Measurements from ENCODE around the gene FGFR1OP2.

The FGFR1OP2 gene

DNA sequence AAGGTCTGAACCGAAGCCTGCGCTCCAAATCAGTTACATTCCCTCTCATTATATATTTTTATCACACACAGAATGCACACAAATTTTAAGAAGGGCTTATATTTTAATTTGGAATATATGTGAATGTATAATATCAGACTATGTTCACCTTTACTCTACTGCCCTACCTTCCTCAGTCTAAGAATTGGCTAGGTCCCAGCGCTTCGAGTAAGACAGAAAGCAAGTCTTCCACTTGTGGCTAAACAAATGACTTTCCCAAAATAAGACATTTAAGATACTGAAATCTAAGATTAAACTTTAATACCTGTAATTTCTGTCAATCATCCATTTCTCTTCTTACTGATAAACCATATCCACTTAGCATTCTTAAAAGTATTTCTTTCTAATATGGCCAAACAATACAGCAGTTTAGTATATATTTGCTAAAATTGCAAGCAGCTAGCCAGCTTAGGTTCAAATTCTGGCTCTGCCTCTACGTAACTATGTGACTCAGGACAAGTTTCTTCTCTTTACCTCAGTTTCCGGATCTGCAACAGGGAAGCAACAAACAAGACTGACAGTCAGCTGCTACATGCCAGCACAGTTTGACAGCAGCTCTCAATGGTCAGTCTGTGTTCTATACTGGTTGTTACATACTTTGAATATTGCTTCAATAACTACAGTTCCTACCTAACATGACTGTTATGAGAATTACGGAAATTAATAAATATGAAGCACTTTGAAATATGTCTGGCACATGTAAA is 2.5 kb upstream of the FGFR1OP2 start:
- no peak for DNase-seq (ENCODE audit: low read depth)
- no peak overlapping the region for H3K4me3 ChIP-seq (ENCODE audit: control insufficient read depth, low read depth, low read length)
- TF ChIP-seq CTCF (IDR thresholded peaks at IDR 0.05; ENCODE audit: control insufficient read depth, insufficient read depth, low read depth, low read length, missing control alignments), result no peak

DNA sequence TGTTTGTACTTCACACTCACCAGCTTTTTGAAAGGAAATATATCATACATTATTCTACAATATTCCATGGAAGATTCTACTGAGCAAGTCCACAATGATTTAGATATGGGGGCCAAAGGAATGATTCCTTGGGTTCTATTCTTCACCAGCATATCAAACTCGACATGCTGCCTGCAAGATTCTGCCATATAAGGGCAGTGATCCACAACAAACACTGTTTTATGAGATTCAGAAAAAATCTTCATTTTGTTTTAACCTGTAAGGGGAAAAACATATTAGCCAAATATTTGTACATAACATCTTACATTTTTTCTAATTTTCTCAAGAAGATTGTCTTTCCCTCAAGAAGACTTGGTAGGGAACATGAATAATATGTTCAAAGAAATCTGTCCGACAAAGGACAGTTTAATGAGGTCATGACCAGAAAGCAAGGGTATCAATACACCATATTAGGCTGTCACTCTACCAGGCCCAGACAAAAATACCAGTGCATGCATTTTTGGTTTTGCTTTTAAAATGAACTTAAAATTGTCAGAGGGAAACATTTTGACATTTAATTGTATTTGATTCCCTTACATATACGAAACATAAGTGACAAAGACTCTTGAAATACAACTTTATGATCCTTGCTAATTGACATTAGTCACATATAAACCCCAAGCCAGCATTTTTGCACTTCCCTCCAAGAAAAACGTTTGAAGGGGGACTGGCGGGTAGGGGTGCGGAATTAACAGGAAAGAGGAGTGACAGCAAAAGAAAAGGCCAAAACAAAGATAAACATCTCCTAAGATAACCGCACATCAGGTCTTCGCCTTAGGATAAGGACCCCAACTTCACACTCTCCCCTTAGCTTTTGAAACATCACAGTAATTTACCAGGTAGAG is 1.5 kb upstream of the FGFR1OP2 start:
- no peak for TF ChIP-seq CTCF (IDR thresholded peaks at IDR 0.05; ENCODE audit: control insufficient read depth, insufficient read depth, low read depth, low read length, missing control alignments)
- DNase-seq (ENCODE audit: low read depth), result no peak
- peak overlapping the region; percentile 91 for H3K4me3 ChIP-seq (ENCODE audit: control insufficient read depth, low read depth, low read length)

- no peak for TF ChIP-seq CTCF (IDR thresholded peaks at IDR 0.05; ENCODE audit: control insufficient read depth, insufficient read depth, low read depth, low read length, missing control alignments)
- H3K4me3 ChIP-seq (ENCODE audit: control insufficient read depth, low read depth, low read length), result peak overlapping the region; percentile 91
- DNase-seq (ENCODE audit: low read depth), result no peak
Measured at GRCh38 chr12:26937443-26937862, 817 bp upstream of the FGFR1OP2 start.

DNA sequence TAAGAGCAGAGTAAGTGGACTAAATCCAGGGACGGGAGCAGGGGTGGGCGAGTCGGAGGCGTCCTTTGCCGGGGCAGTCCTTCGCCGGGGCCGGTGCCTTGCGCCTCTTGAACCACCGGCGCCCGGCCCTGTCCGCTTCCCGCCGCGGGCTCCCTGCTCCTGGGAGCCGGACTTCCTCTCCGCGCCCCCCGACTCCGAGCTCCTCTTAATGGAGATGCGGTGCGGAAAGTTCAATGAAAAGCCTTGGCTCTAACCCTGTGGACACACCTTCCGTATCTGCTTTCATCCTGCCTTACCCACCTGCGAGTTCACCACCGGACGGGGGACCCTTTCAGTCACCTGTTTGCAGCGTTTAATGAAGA is 412 bp downstream of the FGFR1OP2 start:
- TF ChIP-seq CTCF (IDR thresholded peaks at IDR 0.05; ENCODE audit: control insufficient read depth, insufficient read depth, low read depth, low read length, missing control alignments), result no peak
- DNase-seq (ENCODE audit: low read depth), result no peak
- H3K4me3 ChIP-seq (ENCODE audit: control insufficient read depth, low read depth, low read length), result peak overlapping the region; percentile 91

GRCh38 chr12:26939192-26939832 is 1.0 kb downstream of the FGFR1OP2 start:
- H3K4me3 ChIP-seq (ENCODE audit: control insufficient read depth, low read depth, low read length), result peak overlapping the region; percentile 91
- no peak for TF ChIP-seq CTCF (IDR thresholded peaks at IDR 0.05; ENCODE audit: control insufficient read depth, insufficient read depth, low read depth, low read length, missing control alignments)
- no peak for DNase-seq (ENCODE audit: low read depth)

GRCh38 chr12:26939953-26940352 is 1.7 kb downstream of the FGFR1OP2 start:
- no peak for TF ChIP-seq CTCF (IDR thresholded peaks at IDR 0.05; ENCODE audit: control insufficient read depth, insufficient read depth, low read depth, low read length, missing control alignments)

More at GRCh38 chr12:26939953-26940352, 1.7 kb downstream of the FGFR1OP2 start:
- no peak for DNase-seq (ENCODE audit: low read depth)
- peak overlapping the region; percentile 91; the same call in 1 of the 2 replicates for H3K4me3 ChIP-seq (ENCODE audit: control insufficient read depth, low read depth, low read length)

Measured in AG09309 (cell line).